ENCODE results near the gene KRIT1. TPM values are rescaled to one million over a fixed set of nuclear protein-coding genes. Genes with fewer than 3 reads are reported as not detected.
"Not testable (repeated sequence)": the region's sequence is repeated elsewhere in the genome, so short reads cannot be mapped to it uniquely, and the experiment has no call there.

The KRIT1 gene
- total RNA-seq, 1 donor from 2014 or later = 28.0 TPM

GRCh38 chr7:92259610-92260247, 14.0 kb upstream of the KRIT1 start:
- no peak overlapping the region for H3K4me3 Mint-ChIP-seq (ENCODE audit: unreplicated experiment)
- H3K27ac Mint-ChIP-seq (ENCODE audit: unreplicated experiment) = no peak overlapping the region
- no peak for DNase-seq (ENCODE audit: low spot score)

GRCh38 chr7:92259062-92259461, 13.3 kb upstream of the KRIT1 start:
- TF ChIP-seq CTCF (IDR thresholded peaks at IDR 0.05) = no peak
- no peak overlapping the region for H3K27ac Mint-ChIP-seq (ENCODE audit: unreplicated experiment)
- H3K4me3 Mint-ChIP-seq (ENCODE audit: unreplicated experiment) = no peak overlapping the region
- DNase-seq (ENCODE audit: low spot score) = no peak
- H3K9me3 Mint-ChIP-seq (ENCODE audit: low read depth) = peaks cover 5% of the 10 kb centered on the region
- peaks cover 33% of the 10 kb centered on the region for H3K4me1 Mint-ChIP-seq (ENCODE audit: low read depth)
- peaks cover 7% of the 10 kb centered on the region for H3K36me3 Mint-ChIP-seq (ENCODE audit: low read depth)
- no peaks in the 10 kb centered on the region for H3K27me3 Mint-ChIP-seq (ENCODE audit: low read depth)

More at GRCh38 chr7:92259610-92260247, 14.0 kb upstream of the KRIT1 start:
- no peak for TF ChIP-seq CTCF (IDR thresholded peaks at IDR 0.05)
- Mint-ChIP-seq H3K4me1 (ENCODE audit: low read depth) (peaks cover 32% of the 10 kb centered on the region), H3K27me3 (ENCODE audit: low read depth) (no peaks in the 10 kb centered on the region), H3K9me3 (ENCODE audit: low read depth) (peaks cover 6% of the 10 kb centered on the region), H3K36me3 (ENCODE audit: low read depth) (peaks cover 7% of the 10 kb centered on the region)

- no peak for DNase-seq (ENCODE audit: low spot score)
- H3K27ac Mint-ChIP-seq (ENCODE audit: unreplicated experiment) = peak overlapping the region; percentile 98
Measured at GRCh38 chr7:92255308-92255707, 9.6 kb upstream of the KRIT1 start.

GRCh38 chr7:92254800-92255199, 9.1 kb upstream of the KRIT1 start:
- Mint-ChIP-seq H3K4me1 (ENCODE audit: low read depth) (peaks cover 44% of the 10 kb centered on the region), H3K4me3 (ENCODE audit: unreplicated experiment) (peak overlapping the region; percentile 63), H3K27ac (ENCODE audit: unreplicated experiment) (peak overlapping the region; percentile 98)
- H3K9me3 Mint-ChIP-seq (ENCODE audit: low read depth); H3K27me3 Mint-ChIP-seq (ENCODE audit: low read depth); DNase-seq (ENCODE audit: low spot score); H3K36me3 Mint-ChIP-seq (ENCODE audit: low read depth): not testable (repeated sequence)

More at GRCh38 chr7:92255308-92255707, 9.6 kb upstream of the KRIT1 start:
- H3K27me3 Mint-ChIP-seq (ENCODE audit: low read depth) = no peaks in the 10 kb centered on the region
- peak overlapping the region; percentile 63 for H3K4me3 Mint-ChIP-seq (ENCODE audit: unreplicated experiment)
- no peak for TF ChIP-seq CTCF (IDR thresholded peaks at IDR 0.05)
- H3K9me3 Mint-ChIP-seq (ENCODE audit: low read depth) = no peaks in the 10 kb centered on the region
- H3K36me3 Mint-ChIP-seq (ENCODE audit: low read depth) = peaks cover 5% of the 10 kb centered on the region
- H3K4me1 Mint-ChIP-seq (ENCODE audit: low read depth) = peaks cover 49% of the 10 kb centered on the region

- Mint-ChIP-seq H3K36me3 (ENCODE audit: low read depth) (peaks cover 5% of the 10 kb centered on the region), H3K9me3 (ENCODE audit: low read depth) (no peaks in the 10 kb centered on the region), H3K4me1 (ENCODE audit: low read depth) (peaks cover 45% of the 10 kb centered on the region), H3K27ac (ENCODE audit: unreplicated experiment) (no peak overlapping the region), H3K4me3 (ENCODE audit: unreplicated experiment) (no peak overlapping the region), H3K27me3 (ENCODE audit: low read depth) (no peaks in the 10 kb centered on the region)
- TF ChIP-seq CTCF (IDR thresholded peaks at IDR 0.05) = no peak
- DNase-seq (ENCODE audit: low spot score) = no peak
Measured at GRCh38 chr7:92253251-92253650, 7.5 kb upstream of the KRIT1 start.

- Mint-ChIP-seq H3K4me3 (ENCODE audit: unreplicated experiment) (no peak overlapping the region), H3K36me3 (ENCODE audit: low read depth) (peaks cover 5% of the 10 kb centered on the region), H3K9me3 (ENCODE audit: low read depth) (no peaks in the 10 kb centered on the region), H3K4me1 (ENCODE audit: low read depth) (peaks cover 57% of the 10 kb centered on the region), H3K27ac (ENCODE audit: unreplicated experiment) (peak overlapping the region; percentile 34), H3K27me3 (ENCODE audit: low read depth) (no peaks in the 10 kb centered on the region)
- TF ChIP-seq CTCF (IDR thresholded peaks at IDR 0.05) = no peak
- DNase-seq (ENCODE audit: low spot score) = no peak
Measured at GRCh38 chr7:92251181-92251580, 5.5 kb upstream of the KRIT1 start.
